Activated CD4-positive, alpha-beta T cell treated with anti-CD3 and anti-CD28 coated beads, Interleukin-2, amount 50 U/mL, for 1 hour (primary cell): ENCODE results near the gene ARF1.
A peak's percentile ranks its signal among the peaks of the same experiment; 100 is the strongest.
"Not testable (repeated sequence)": the region's sequence is repeated elsewhere in the genome, so short reads cannot be mapped to it uniquely, and the experiment has no call there.

ENCODE experiments used
- DNase-seq: peaks from one replicate; pipeline ENCODE4 v3.0.0-alpha.2; 2020

The ARF1 gene

GRCh38 chr1:228104526-228105269 is 22.2 kb downstream of the ARF1 start:
- DNase-seq: no peak

- DNase-seq: no peak
Measured at GRCh38 chr1:228105270-228105995, 22.9 kb downstream of the ARF1 start.

GRCh38 chr1:228105996-228106799 is 23.7 kb downstream of the ARF1 start:
- no peak for DNase-seq

- DNase-seq: no peak
Measured at GRCh38 chr1:228106800-228107054, 24.2 kb downstream of the ARF1 start.

- DNase-seq: no peak
Measured at GRCh38 chr1:228107636-228108035, 25.1 kb downstream of the ARF1 start.

- DNase-seq: no peak
Measured at GRCh38 chr1:228108055-228108690, 25.7 kb downstream of the ARF1 start.

- DNase-seq: no peak
Measured at GRCh38 chr1:228108742-228109072, 26.2 kb downstream of the ARF1 start.

- peak; percentile 99 for DNase-seq
Measured at GRCh38 chr1:228109073-228109961, 26.8 kb downstream of the ARF1 start, which contains the start of gene MRPL55. Gene MRPL55 (minus strand): TSS chr1:228109299. CDS start chr1:228108260, 1,039 bp downstream.

- no peak for DNase-seq
Measured at GRCh38 chr1:228109962-228110488, 27.5 kb downstream of the ARF1 start.

- DNase-seq: no peak
Measured at GRCh38 chr1:228110556-228110955, 28.0 kb downstream of the ARF1 start.

- not testable (repeated sequence) for DNase-seq
Measured at GRCh38 chr1:228111315-228111714, 28.8 kb downstream of the ARF1 start.

GRCh38 chr1:228112167-228112566 is 29.7 kb downstream of the ARF1 start:
- DNase-seq: no peak

GRCh38 chr1:228112617-228113016 is 30.1 kb downstream of the ARF1 start:
- no peak for DNase-seq

- DNase-seq: no peak
Measured at GRCh38 chr1:228114827-228115226, 32.3 kb downstream of the ARF1 start.

- no peak for DNase-seq
Measured at GRCh38 chr1:228117335-228117734, 34.8 kb downstream of the ARF1 start.

- DNase-seq: no peak
Measured at GRCh38 chr1:228118040-228118439, 35.5 kb downstream of the ARF1 start.

- DNase-seq: no peak
Measured at GRCh38 chr1:228120351-228120750, 37.8 kb downstream of the ARF1 start.

- no peak for DNase-seq
Measured at GRCh38 chr1:228120857-228121489, 38.5 kb downstream of the ARF1 start.

GRCh38 chr1:228122921-228123441 is 40.5 kb downstream of the ARF1 start:
- no peak for DNase-seq

GRCh38 chr1:228123505-228123904 is 41.0 kb downstream of the ARF1 start:
- no peak for DNase-seq

GRCh38 chr1:228125185-228125584 is 42.7 kb downstream of the ARF1 start:
- no peak for DNase-seq
